HG03520 (cell line): ENCODE data around the gene CARS2.
"Not testable (repeated sequence)": the region's sequence is repeated elsewhere in the genome, so short reads cannot be mapped to it uniquely, and the experiment has no call there.

Source experiments
- ATAC-seq: cut with Tn5 transposase; IDR thresholded peaks from one replicate; pipeline ENCODE4 v1.9.1; 2021; ENCODE audit warnings: mild to moderate bottlenecking, moderate library complexity; ENCODE audit not compliant: unreplicated experiment

CARS2 gene

DNA sequence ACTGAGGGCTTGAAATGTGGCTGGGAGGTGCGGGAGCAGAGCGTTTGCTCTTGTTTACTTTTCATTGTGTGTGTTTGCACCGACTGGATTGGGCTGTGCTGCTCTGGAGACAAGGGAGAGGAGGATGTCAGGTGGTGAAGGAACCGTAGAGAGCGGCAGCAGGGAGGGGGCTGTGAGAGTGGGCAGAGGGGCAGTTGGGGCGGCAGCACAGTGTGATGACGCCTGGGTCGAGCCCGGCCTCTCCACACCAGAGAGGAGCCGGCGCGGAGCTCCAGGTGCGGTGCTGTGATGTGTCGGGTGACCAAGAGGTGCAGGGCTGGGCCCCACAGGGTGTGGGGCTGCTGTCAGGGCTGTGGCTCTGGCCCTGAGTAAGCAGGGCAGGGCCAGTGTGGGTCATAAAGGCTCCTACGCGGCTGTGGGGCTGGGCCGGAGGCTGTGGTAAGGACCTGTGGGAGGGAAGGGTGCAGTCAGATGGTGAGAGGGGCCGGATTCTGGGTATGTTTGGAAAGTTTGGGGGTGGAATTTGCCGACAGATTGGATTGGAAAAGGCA is 80.1 kb downstream of the CARS2 start:
- no peak for ATAC-seq

DNA sequence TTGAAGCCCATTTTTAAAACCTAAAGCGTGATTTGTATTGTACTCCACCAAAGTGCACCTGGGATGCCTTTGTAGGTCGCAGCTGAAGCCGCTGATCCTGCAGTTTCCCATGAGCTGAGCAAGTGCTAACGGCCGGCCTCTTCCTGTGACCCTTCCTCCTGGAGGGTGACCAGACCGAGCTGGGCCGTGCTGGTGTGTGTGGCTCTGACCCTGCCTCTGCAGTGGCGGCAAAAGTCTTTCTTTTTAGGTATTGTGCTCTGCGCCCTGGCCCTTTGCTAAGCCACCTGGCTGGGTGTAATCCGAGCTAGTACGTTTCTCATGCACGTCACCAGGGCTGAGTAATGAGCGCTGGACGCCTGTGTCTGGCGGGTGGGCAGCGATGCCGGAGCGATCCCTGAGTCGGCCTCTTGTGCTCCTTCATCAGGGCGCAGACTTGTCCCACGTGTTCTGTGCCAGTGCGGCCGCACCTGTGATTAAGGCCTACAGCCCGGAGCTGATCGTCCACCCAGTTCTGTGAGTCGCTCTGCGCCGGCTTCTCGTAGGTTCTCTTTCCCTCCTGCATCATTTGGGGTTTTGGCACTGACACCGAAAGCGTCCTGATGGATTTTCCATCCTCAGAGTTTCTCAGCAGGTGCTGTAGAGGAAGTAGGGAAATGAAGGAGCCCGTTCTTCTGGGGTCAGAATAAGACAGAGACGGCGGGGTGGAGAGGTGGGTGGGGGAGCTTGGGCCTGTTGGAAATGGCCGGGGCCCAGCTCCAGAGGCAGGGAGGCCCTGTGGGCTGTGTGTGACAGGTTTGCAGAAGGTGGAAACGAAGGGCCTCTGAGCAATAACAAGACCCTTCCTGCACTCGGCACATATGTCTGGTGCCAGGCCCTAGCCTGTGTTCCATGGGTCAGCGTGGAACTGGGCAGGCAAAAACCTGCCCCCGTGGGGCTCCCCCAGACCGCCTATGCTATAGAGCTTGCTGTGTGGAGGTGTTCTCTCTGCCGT is 80.9 kb downstream of the CARS2 start:
- ATAC-seq = no peak

DNA sequence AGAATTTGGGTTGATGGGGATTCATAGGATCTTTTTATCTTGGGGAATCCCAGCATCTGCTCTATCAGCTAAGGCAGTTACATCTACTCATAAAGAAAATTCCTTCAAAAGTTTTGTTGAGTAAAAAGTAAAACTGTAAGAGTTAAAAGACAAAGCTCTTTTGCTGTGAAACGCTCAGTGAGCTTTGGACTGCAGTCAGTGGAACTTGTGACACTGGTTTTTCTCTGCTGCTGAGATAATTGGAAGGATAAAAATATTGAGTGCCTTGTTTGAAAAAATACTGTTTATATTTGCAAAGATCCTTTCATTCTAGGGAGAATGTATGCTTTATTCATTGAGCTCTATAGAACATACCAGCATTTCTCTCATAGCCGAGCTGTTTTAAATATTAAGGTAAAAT is 85.3 kb downstream of the CARS2 start:
- no peak for ATAC-seq

DNA sequence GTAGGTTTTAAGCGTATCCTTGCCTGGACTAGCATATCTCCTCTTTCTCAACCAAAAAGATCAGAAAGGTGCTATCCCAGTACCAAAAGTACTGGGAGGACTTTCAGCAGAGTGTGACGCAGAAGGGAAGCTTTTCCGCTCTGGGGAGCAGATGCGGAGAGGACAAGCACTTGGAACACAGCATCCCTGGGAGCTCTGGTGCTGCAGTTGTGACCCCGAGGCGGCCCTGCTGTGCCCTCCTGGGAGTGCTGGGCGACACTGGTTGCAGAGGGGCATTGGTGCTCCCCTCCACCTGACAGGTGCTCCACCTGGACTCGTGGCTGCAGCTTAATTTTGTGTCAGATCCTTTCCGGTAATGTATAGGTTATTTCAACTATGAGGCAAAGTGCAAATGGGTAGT is 87.1 kb downstream of the CARS2 start:
- ATAC-seq = no peak

DNA sequence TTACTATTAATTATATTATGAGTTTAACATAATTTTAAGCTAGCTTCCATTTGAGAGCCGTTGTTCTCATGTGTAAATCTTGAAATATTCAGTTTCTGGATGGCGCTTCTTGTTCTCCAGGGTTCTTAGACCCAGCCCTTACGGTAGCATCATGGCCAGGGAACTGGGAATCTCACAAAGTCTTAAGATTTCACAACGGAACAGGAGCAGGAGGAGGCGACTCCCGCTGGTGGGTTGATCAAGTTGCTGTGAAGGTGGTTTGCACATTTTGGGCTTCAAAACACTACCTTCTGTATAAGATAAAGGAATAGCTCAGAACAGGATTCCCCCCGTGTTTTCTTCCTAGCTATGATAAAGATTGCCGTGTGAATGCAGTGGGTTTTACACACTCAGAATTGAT is 87.7 kb downstream of the CARS2 start:
- no peak for ATAC-seq

DNA sequence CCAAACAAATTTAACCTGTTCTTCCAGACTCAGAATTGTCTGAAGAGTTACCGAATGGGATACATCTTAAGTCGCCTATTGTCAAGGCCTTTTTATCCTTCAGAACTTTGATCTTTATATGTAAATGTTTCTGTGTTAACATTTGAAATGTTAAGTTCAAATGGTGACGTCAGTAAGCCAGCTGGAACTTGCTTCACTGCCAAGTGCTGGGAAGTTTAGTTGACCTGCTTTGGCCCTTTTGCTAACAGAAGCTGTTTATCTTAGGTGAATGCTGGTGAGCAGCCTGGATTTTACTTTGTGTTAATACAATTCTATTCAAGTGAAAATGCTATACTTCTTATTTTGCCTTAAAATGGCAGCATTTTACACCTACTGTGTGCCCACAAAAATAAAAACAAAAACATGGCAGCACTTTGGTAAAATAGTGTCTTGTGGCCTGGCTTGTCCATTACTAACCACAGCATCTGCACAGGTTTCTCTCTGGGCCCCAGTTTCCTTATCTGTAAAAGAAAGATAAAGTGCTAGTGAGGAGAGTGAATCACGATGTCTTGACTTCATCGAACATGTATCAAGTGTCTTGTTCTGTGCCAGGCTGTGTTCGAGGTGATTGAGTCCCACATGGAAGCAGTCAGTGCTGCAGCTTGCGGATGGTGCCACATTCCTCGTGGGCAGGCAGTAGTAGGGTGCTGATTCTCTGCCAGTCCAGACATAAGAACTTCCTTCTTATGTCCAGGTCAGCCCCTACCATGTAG is 88.4 kb downstream of the CARS2 start:
- no peak for ATAC-seq

DNA sequence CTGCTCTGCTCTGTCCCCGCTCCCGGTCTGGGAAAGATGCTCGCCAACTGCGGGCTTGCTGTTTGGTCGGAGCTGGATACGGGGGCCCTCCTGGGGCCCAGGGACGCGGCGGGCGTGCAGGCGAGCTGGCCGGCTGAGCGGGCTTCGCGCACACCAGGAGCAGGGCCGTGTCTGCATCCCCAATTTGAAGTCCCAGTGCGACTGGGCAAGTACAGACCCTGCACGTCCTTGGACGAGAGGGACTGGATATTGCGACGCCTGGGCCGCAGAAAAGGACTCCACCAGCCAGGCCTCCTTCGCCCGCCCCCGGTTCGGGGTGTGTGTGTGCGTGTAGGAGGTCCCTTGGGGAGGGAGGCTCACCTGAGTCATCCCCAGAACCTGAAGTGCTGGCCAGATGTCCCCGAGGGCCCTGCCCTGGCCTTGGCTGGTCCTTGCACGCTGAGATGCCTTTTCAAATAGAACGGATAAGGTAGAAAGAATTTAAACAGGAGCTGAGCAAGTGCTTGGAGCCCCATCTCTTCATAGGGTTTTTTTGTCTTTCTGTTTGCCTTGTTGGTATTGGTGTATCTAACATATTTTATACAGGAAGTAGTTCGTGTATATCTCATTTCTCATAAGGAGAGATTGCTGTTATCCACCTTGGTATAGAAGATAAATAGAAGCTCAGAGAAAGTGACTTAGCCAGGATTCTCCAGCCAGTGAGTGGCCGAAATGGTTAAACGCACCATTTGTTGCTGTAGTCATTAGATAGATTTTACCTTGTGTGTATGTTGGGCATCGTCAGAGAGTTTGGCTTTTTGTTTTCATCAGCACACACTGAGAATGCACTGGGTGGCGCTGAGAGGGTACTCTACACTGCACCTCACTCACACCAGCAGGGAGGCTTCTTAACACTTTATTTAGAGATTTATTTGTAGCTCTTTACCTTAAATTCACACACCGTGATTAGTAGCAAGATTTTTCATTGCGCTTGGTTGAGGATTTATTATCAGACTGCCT is 89.5 kb downstream of the CARS2 start:
- ATAC-seq = peak; percentile 41

DNA sequence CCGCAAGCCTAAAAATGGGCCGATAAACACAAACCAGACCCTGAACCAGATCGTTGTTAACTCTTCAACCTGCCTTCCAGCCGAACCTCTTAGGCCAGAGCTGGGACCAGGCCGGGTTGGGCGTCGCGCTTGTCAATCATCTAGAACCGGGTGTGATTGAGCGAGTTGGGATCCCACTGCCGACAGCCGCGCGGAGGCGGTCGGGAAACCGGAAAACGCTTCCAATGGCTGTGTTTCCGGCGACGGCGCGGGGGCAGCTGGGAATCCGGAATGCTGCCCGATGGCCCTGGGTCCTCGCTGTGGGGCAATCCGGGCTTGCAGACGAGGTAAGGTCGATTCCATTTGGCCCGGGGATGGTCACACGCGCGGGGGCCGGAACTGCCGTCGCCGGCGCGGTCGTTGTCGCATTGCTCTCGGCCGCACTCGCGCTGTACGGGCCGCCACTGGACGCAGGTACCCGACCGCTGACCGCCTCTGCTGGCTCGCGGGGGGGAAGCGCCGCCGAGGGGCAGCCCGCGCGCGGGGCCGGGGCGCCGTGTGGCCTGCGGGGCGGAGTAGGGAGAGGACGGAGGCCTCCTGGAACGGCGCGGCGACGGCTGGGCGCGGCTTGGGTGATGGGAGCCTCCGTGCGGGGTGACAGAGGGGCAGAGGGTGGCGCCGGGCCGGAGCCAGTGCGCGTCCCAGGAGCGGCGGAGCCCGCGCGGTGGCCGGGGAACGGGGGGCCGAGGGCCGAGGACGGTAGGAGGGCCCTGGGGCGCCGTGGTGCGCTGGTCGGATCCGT is 90.4 kb downstream of the CARS2 start, which contains the start of gene NAXD:
NAXD (plus strand) TSS at position 224 of the 781 bp plus-strand sequence; CDS start at position 281, 57 bp downstream.
- peak; percentile 70 for ATAC-seq

DNA sequence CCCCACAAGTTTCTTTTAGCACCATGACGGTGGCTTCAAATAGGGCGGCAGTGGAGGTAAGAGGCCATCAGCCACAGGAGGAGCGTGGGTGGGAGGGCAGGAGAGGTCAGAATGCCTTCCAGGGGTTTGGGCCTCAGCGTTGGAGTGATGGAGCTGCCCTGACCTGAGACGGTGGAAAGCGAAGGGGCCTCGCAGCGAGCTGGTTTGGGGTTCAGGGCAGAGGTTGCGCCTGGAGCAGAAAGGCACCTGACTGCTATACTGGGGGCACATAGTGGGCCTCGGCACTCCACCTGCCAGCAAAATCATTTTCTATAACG is 91.0 kb downstream of the CARS2 start:
- no peak for ATAC-seq

DNA sequence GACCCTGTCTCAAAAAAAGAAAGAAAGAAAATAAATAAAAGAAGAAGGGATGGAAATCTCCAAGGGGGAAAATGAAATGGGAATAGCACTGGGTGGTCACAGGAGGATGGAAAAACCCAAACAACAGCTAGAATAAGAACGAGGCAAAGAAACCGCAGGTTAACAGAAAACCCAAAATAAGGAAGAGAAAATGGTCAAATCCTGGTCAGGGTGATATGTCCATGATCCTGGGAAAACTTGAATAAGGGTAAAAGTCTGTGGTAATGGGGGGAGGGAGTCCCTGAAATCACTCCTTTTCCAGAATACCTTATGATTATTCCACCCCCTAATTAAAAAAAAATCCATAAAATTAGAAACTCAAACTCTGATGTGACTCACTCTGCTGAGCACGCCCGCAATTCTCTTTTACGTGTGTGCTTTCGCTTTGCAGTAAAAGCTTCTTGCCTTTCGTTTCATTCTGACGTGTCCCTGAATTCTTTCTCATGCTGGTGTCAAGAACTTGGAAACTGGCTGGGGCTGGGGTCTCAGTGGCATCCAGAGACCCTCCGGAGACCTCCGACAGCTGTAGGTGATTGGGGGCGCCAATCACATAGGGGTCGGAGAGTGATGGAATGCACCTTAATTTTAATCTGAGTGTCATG is 94.8 kb downstream of the CARS2 start:
- ATAC-seq = peak; percentile 46

DNA sequence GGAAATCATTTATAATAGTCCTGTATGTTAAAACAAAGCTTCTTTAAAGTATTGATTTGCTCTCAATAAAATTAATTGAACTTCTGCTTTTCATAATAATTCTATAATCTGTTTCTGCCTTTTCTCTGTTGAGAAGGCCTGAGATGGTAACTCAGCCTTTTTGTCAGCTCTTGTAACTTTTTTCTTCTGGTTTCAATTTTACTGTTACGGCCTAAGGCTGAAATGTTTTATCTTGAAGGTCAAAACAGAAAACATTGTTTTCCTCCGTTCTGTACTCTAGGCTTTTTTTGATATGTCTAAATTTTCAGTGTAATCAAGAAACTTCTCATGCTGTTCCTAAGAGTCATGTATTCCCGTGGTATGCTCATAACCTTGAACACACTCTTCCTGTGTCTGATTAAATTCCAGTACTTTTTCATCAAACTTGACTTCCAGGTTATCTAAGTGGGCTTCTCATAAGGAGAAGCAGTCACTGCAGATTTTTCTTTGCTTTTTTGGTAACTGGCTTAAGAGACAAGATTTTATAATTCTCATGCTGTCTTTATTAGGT is 98.2 kb downstream of the CARS2 start:
- ATAC-seq = no peak

DNA sequence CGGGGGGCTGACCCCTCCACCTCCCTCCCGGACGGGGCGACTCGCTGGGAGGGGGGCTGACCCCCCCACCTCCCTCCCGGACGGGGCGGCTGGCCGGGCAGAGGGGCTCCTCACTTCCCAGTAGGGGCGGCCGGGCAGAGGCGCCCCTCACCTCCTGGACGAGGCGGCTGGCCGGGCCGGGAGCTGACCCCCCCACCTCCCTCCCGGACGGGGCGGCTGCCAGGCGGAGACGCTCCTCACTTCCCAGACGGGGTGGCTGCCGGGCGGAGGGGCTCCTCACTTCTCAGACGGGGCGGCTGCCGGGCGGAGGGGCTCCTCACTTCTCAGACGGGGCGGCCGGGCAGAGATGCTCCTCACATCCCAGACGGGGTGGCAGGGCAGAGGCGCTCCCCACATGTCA is 99.6 kb downstream of the CARS2 start:
- not testable (repeated sequence) for ATAC-seq

DNA sequence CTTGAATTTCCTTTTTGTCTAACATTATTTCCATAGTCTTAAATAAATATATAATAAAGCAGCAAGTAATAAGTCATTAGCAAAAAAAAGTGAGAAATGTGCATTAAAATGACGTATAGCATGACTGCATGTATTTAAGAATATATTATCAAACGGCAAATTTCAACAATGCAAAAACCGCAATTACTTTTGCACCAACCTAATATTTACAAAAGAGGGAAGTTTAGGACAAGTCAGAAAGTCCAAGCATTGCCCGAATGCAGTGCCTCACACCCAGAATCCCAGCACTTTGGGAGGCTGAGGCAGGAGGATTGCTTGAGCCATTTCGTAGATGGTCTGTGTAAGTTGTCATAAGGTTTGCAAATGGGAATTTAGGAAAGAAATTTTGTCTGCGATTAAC is 100.8 kb downstream of the CARS2 start:
- no peak for ATAC-seq

DNA sequence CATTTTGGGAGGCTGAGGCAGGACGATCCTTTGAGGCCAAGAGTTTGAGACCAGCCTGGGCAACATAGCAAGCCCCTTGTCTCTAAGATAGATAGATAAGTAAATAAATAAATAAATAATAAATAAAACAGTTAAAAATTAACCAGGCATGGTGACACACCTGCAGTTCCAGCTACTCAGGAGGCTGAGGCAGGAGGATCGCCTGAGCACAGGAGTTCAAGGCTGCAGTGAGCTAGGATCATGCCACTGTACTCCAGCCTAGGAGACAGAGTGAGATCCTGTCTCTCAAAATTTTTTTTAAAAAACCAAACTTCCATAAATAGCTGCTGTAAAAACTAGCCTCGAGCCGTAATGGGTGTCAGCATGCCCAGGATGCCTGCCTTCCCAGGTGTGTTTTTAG is 104.9 kb downstream of the CARS2 start:
- no peak for ATAC-seq

DNA sequence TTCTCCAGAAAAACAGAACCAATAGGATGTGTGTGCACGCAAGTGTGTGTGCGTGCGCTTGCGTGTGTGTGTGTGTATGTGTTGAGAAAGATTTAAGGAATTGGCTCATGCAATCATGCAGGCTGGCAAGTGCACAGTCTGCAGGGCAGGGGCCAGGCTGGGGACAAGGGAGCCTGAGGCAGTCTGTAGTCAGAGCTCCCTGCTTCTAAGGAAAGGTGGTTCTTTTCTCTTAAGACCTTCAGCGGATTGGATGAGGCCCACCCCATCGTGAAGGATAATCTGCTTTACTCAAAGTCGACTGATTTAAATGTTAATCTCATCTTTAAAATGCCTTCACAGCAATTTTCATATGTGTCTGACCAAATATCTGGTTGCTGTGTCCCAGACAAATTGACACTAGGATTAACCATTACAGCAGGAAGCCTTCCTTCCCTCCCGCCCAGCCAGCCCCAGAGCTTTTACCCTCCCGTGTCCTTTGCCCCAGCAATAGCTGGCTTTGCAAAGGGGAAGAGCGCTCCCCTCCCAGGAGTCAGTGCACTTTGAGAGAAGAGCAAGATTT is 105.6 kb downstream of the CARS2 start:
- ATAC-seq = no peak

DNA sequence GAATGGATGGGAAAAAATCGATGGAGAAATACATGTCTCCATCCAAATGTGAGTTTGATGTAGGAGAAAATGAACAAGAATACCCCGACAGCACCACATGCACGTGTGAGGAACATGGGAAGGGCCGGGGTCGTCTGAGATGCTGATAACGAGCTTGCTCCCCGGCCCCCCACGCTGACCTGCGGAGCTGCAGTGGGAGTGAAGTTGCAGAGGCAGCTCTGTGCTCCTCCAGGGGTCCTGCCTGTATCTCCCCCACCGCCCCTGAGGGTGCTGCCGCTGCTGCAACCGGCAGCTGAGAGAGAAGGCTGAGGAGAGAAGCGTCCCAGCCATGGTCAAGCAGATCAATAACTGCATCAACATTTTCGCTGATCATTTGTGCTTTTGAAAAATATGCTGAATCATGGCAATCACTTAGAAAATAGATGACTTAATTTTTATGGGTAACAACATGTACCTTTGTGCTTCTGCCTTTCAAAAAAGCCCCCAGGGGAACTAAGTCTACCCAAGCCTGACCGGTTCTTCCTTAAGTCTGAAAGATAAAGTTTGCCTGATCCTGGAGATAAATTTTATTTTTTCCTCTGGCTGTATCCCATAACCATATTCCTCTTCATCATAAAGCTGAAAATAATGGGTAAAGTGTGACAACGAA is 108.8 kb downstream of the CARS2 start:
- ATAC-seq = no peak

DNA sequence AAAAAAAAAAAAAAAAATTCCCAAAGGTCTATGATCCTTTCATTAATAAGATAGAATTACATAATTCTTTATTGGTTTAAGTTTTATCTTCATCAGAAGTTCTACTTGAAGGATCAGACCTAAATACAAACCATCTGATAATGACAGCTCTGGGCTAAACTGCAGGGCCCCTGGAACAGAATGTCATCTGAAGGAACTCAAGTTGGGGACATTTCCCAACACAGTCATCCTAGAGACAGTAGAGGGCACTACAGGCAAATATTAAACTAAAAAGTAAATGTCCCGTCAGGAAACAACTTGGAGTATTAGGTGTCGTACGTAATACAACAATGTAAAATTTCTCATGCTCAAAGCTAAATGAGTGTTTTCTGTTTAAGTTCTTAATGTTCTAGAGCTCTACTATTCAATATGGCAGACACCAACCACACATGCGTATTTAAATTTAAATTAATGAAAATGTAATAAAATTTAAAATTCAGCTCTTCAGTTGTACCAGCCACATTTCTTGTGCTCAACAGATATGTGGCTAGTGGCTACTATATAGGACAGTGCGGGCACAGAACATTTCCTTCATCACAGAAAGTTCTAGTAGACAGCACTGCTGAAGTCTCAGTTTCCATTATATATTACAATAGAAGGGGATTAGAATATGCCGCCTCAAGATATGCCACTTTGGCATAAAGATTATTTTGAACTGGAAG is 112.3 kb downstream of the CARS2 start:
- ATAC-seq = peak; percentile 87

DNA sequence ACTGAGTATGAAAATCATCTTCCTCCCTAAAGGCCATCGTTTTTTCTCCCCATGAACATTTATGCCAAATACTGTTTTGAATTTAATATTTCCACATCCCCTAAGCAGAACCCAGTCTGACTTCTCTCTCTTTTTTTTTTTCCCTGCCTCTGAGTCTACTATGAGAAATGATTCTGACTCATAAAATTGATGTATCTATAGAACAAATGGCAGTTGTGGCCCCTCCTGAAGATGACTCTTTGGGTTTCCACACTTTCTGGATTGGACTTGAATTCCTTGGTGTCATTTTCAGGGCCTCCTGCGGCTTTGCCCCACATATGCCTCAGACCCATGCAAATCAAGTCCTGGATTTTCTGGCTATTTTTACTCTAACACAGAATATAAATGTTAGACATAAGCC is 113.3 kb downstream of the CARS2 start:
- no peak for ATAC-seq
